Duodenal mucosa (tissue), 2 donors: ENCODE measurements around the gene SPSB4.

ENCODE experiments used
- H3K27ac ChIP-seq: one replicate; pipeline ENCODE4 v1.7.0; 2013; ENCODE audit warnings: low read depth, low read length
- H3K27me3 ChIP-seq, 2 donors: one replicate each; pipeline ENCODE4 v1.7.0; 2013; ENCODE audit warnings: low read length in 2 of 2, control low read depth in 1 of 2; ENCODE audit not compliant: insufficient read depth in 2 of 2, control insufficient read depth in 1 of 2
- H3K36me3 ChIP-seq, 2 donors: one replicate each; pipeline ENCODE4 v1.7.0; 2013; ENCODE audit warnings: low read length in 2 of 2, control low read depth in 1 of 2; ENCODE audit not compliant: insufficient read depth in 2 of 2, control insufficient read depth in 1 of 2
- H3K4me1 ChIP-seq, 2 donors: one replicate each; pipeline ENCODE4 v1.7.0; 2013; ENCODE audit warnings: low read length in 2 of 2, control low read depth in 1 of 2; ENCODE audit not compliant: insufficient read depth in 2 of 2, control insufficient read depth in 1 of 2
- H3K4me3 ChIP-seq, 2 donors: one replicate each; pipeline ENCODE4 v1.7.0; 2013; ENCODE audit warnings: low read length in 2 of 2, low read depth in 1 of 2
- H3K9ac ChIP-seq, 2 donors: one replicate each; pipeline ENCODE4 v1.7.0; 2013; ENCODE audit warnings: low read length in 2 of 2, low read depth in 1 of 2
- H3K9me3 ChIP-seq, 2 donors: one replicate each; pipeline ENCODE4 v1.7.0; 2013; ENCODE audit warnings: low read length in 2 of 2, control low read depth in 1 of 2; ENCODE audit not compliant: control insufficient read depth in 1 of 2

SPSB4 gene

GRCh38 chr3:141052201-141053069 is 1.3 kb downstream of the SPSB4 start:
- no peak overlapping the region for H3K9ac ChIP-seq
- no peak overlapping the region for H3K27ac ChIP-seq
- no peaks in the 10 kb centered on the region for H3K36me3 ChIP-seq
- H3K4me1 ChIP-seq: no peaks in the 10 kb centered on the region
- no peak overlapping the region for H3K4me3 ChIP-seq
- H3K9me3 ChIP-seq: no peaks in the 10 kb centered on the region
- peaks cover 36 to 37% of the 10 kb centered on the region in 2 donors for H3K27me3 ChIP-seq

- Histone ChIP-seq H3K9me3 (no peaks in the 10 kb centered on the region), H3K4me1 (no peaks in the 10 kb centered on the region), H3K27ac (no peak overlapping the region), H3K36me3 (no peaks in the 10 kb centered on the region), H3K27me3 (peaks cover 23 to 28% of the 10 kb centered on the region in 2 donors), H3K4me3 (no peak overlapping the region), H3K9ac (no peak overlapping the region)
These were observed 4.0 kb downstream of the SPSB4 start for GRCh38 chr3:141055136-141055535.

GRCh38 chr3:141055536-141056445 is 4.6 kb downstream of the SPSB4 start:
- Histone ChIP-seq H3K4me1 (no peaks in the 10 kb centered on the region), H3K9me3 (no peaks in the 10 kb centered on the region), H3K36me3 (no peaks in the 10 kb centered on the region), H3K27ac (no peak overlapping the region), H3K27me3 (peaks cover 16 to 24% of the 10 kb centered on the region in 2 donors), H3K9ac (no peak overlapping the region), H3K4me3 (no peak overlapping the region)

DNA sequence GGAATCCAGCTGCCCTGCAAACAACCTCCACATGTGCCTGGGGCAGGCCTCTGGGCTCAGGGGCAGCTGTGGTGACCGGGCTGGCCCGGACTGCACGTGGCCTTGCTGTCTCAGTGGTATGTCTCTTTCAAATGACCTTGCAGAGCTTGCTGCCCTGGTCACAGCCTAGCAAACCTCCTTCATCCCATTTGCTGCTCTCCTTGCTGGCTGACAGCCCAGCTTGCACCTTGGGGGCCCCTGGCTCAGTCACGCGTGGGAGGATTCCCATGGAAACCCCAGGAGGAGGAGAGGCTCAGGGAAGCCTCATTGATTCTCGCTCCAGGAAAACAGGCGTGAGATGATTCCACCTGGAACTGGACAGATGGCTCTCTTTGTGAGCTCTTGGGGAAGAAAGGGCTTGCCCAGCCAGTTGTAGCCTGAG is 5.6 kb downstream of the SPSB4 start:
- Histone ChIP-seq H3K27me3 (peaks cover 14 to 24% of the 10 kb centered on the region in 2 donors), H3K27ac (no peak overlapping the region), H3K4me3 (no peak overlapping the region), H3K9ac (no peak overlapping the region), H3K36me3 (no peaks in the 10 kb centered on the region), H3K4me1 (no peaks in the 10 kb centered on the region), H3K9me3 (no peaks in the 10 kb centered on the region)

DNA sequence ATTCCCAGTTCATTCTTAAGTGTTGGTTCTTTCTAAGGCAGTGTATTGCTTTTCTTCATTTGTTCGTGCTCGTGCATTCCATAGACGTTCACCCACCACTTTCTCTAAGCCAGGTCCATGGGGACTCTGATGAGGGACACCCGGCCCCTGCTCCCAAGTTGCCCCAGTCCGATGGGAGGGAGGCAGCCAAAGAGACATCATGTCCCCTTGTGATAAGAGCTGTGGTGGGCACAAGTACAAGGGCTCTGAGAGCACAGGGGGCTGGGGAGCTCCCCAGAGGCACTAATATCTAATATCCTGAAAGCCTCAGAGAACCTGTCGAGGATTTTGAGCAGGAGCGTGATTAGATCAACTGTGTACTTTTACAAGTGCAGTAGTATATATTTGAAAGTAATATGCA is 6.3 kb downstream of the SPSB4 start:
- peaks cover 9 to 18% of the 10 kb centered on the region in 2 donors for H3K27me3 ChIP-seq
- H3K9ac ChIP-seq: no peak overlapping the region
- H3K4me3 ChIP-seq: no peak overlapping the region
- H3K27ac ChIP-seq: no peak overlapping the region
- no peaks in the 10 kb centered on the region for H3K36me3 ChIP-seq
- H3K4me1 ChIP-seq: no peaks in the 10 kb centered on the region
- H3K9me3 ChIP-seq: no peaks in the 10 kb centered on the region

GRCh38 chr3:141057946-141058800 is 7.0 kb downstream of the SPSB4 start:
- Histone ChIP-seq H3K4me3 (no peak overlapping the region), H3K27ac (no peak overlapping the region), H3K27me3 (peaks cover 4 to 13% of the 10 kb centered on the region in 2 donors), H3K9me3 (no peaks in the 10 kb centered on the region), H3K4me1 (no peaks in the 10 kb centered on the region), H3K9ac (no peak overlapping the region), H3K36me3 (no peaks in the 10 kb centered on the region)

GRCh38 chr3:141058996-141059395 is 7.8 kb downstream of the SPSB4 start:
- no peak overlapping the region for H3K9ac ChIP-seq
- peaks cover 2 to 7% of the 10 kb centered on the region in 2 donors for H3K27me3 ChIP-seq
- no peak overlapping the region for H3K27ac ChIP-seq
- no peaks in the 10 kb centered on the region for H3K36me3 ChIP-seq
- no peak overlapping the region for H3K4me3 ChIP-seq
- H3K9me3 ChIP-seq: no peaks in the 10 kb centered on the region
- no peaks in the 10 kb centered on the region for H3K4me1 ChIP-seq

DNA sequence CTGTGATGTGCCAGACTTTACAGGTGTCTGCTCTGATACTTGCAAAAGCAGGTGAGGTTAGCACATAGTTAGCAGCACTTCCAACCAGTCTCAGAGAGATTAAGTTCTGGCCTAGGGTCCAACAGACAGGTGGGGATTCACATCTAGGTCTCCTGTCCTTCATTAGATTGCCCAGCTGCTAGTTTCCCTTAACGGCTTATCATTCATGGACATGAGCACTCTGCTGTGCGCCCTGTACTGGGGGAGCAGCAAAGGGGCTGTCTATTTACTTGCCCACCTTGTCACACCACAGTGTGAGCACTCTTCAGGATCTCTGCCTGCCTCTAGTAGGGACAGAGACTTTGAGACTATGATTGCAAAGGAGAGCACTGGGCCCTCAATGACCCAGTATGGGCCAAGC is 8.7 kb downstream of the SPSB4 start:
- H3K36me3 ChIP-seq: no peaks in the 10 kb centered on the region
- H3K9ac ChIP-seq: no peak overlapping the region
- H3K9me3 ChIP-seq: no peaks in the 10 kb centered on the region
- H3K27ac ChIP-seq: no peak overlapping the region
- peaks cover 0 to 6% of the 10 kb centered on the region in 2 donors for H3K27me3 ChIP-seq
- H3K4me3 ChIP-seq: no peak overlapping the region
- H3K4me1 ChIP-seq: no peaks in the 10 kb centered on the region

GRCh38 chr3:141060327-141060726 is 9.2 kb downstream of the SPSB4 start:
- Histone ChIP-seq H3K4me3 (no peak overlapping the region), H3K9ac (no peak overlapping the region), H3K27me3 (peaks cover 0 to 6% of the 10 kb centered on the region in 2 donors), H3K4me1 (no peaks in the 10 kb centered on the region), H3K27ac (no peak overlapping the region), H3K9me3 (no peaks in the 10 kb centered on the region), H3K36me3 (no peaks in the 10 kb centered on the region)
